Smooth muscle cell (in vitro differentiated cells): ENCODE measurements around the gene SKAP1. TPM values are rescaled to one million over a fixed set of nuclear protein-coding genes. Genes with fewer than 3 reads are reported as not detected.

Experiments used
- DNase-seq: peaks from one replicate; lab custom pipeline; 2025; ENCODE audit not compliant: unreplicated experiment; lab: John Stamatoyannopoulos, UW
- H2AFZ ChIP-seq: fragments of 200-600 bp; sonication (generic); 2 replicates; pipeline ENCODE4 v1.6.0; 2016; ENCODE audit warnings: antibody characterized with exemption, low read depth, mild to moderate bottlenecking
- H3F3A ChIP-seq: fragments of 200-600 bp; sonication (generic); 2 replicates; pipeline ENCODE4 v1.6.0; 2017; ENCODE audit warnings: antibody characterized with exemption, low read depth
- H3K27ac ChIP-seq: fragments of 200-600 bp; sonication (generic); 2 replicates; pipeline ENCODE4 v1.5.1; 2016; ENCODE audit warnings: low read depth, mild to moderate bottlenecking
- H3K27me3 ChIP-seq: fragments of 200-600 bp; sonication (generic); 2 replicates; pipeline ENCODE4 v1.6.1; 2016; ENCODE audit warnings: low read depth, mild to moderate bottlenecking
- H3K36me3 ChIP-seq: fragments of 200-600 bp; sonication (generic); 2 replicates; pipeline ENCODE4 v1.5.1; 2016; ENCODE audit warnings: low read depth
- H3K4me1 ChIP-seq: fragments of 200-600 bp; sonication (generic); 2 replicates; pipeline ENCODE4 v1.5.1; 2016; ENCODE audit warnings: low read depth
- H3K4me2 ChIP-seq: fragments of 200-600 bp; sonication (generic); 2 replicates; pipeline ENCODE4 v1.6.0; 2016; ENCODE audit warnings: mild to moderate bottlenecking
- H3K4me3 ChIP-seq: fragments of 200-600 bp; sonication (generic); 2 replicates; pipeline ENCODE4 v1.5.1; 2016; ENCODE audit warnings: mild to moderate bottlenecking
- H3K79me2 ChIP-seq: fragments of 200-600 bp; sonication (generic); 2 replicates; pipeline ENCODE4 v1.6.0; 2016; ENCODE audit warnings: low read depth, mild to moderate bottlenecking
- H3K9ac ChIP-seq: fragments of 200-600 bp; sonication (generic); 2 replicates; pipeline ENCODE4 v1.6.0; 2016; ENCODE audit warnings: low read depth
- H3K9me3 ChIP-seq: fragments of 200-600 bp; sonication (generic); replicated peaks from 2 replicates; pipeline ENCODE4 v1.5.1; 2016; ENCODE audit warnings: low read depth
- H4K20me1 ChIP-seq: fragments of 200-600 bp; sonication (generic); 2 replicates; pipeline ENCODE4 v1.6.0; 2016; ENCODE audit warnings: low read depth
- WGBS: methylation state at CpG from one replicate; pipeline ENCODE4 v1.1.7; 2016; ENCODE audit warnings: low lambda C conversion rate; 5-methylcytosine and 5-hydroxymethylcytosine counted together
- polyA plus RNA-seq: library from polyadenylated mRNA; unstranded; fragments of >200 nt; fragmentation: Nextera tagmentation; extraction: Ambion mirVana; gene quantifications from 2 replicates; pipeline ENCODE4 v1.2.1, GENCODE V29; 2016
- total RNA-seq: library from RNA; depleted of rRNA; stranded (reverse); fragments of >200 nt; gene quantifications from 2 replicates; pipeline ENCODE4 v1.2.3, GENCODE V29; 2014
- TF ChIP-seq, protein P1 (sequence below): fragments of 200-600 bp; sonication (generic); IDR thresholded peaks from 2 replicates; pipeline ENCODE4 v1.5.1; 2017; ENCODE audit warnings: borderline replicate concordance, mild to moderate bottlenecking, antibody characterized with exemption; ENCODE audit not compliant: insufficient read depth, poor library complexity, severe bottlenecking

The SKAP1 gene
- total and polyA plus RNA-seq, 2 experiments from 2014 or later: not detected

DNA sequence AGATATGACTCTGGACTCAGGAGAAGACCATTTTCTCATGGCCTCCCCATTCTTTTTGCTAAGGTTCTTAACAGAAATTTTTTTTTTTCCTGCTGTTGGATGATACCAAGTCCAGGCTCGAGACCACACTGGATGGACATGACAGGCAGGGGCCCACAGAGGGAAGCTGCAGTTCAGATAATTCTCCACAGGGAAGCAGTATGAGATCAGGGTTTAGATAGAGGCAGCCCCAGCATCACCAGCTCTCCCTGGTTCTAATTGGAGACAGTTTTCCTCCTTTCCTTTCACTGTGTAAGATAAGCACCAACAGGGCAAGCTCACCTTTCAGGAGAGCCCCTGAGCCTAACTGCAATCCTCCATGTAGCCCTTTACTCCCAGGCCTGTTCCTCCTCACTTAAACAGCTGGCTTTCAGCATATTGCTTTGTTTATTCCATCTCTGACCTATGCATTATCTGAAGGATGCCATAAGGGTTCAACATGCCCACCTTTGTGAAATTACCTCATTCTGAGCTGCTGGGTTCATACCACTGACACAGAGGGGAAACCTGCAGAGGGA is 214.4 kb downstream of the SKAP1 start:
- DNase-seq: no peak
- no peaks in the 10 kb centered on the region for H3K36me3 ChIP-seq
- H3K79me2 ChIP-seq: no peaks in the 10 kb centered on the region
- no peak overlapping the region for H3K4me2 ChIP-seq
- H3K4me3 ChIP-seq: no peak overlapping the region
- TF ChIP-seq, protein P1, sequence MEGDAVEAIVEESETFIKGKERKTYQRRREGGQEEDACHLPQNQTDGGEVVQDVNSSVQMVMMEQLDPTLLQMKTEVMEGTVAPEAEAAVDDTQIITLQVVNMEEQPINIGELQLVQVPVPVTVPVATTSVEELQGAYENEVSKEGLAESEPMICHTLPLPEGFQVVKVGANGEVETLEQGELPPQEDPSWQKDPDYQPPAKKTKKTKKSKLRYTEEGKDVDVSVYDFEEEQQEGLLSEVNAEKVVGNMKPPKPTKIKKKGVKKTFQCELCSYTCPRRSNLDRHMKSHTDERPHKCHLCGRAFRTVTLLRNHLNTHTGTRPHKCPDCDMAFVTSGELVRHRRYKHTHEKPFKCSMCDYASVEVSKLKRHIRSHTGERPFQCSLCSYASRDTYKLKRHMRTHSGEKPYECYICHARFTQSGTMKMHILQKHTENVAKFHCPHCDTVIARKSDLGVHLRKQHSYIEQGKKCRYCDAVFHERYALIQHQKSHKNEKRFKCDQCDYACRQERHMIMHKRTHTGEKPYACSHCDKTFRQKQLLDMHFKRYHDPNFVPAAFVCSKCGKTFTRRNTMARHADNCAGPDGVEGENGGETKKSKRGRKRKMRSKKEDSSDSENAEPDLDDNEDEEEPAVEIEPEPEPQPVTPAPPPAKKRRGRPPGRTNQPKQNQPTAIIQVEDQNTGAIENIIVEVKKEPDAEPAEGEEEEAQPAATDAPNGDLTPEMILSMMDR: peak; percentile 33
- H3F3A ChIP-seq: no peaks in the 10 kb centered on the region
- H3K9ac ChIP-seq: no peak overlapping the region
- H3K9me3 ChIP-seq: no peaks in the 10 kb centered on the region
- no peaks in the 10 kb centered on the region for H3K27me3 ChIP-seq
- no peaks in the 10 kb centered on the region for H4K20me1 ChIP-seq
- 31% methylated on average over 1 of the region's 1 CpG for WGBS
- no peak overlapping the region for H3K27ac ChIP-seq
- no peak overlapping the region for H2AFZ ChIP-seq
- H3K4me1 ChIP-seq: no peaks in the 10 kb centered on the region

GRCh38 chr17:48213797-48214196 is 216.2 kb downstream of the SKAP1 start:
- Histone ChIP-seq H3K27me3 (no peaks in the 10 kb centered on the region), H3K36me3 (no peaks in the 10 kb centered on the region), H3K9ac (no peak overlapping the region), H2AFZ (no peak overlapping the region), H3K27ac (no peak overlapping the region), H3F3A (no peaks in the 10 kb centered on the region), H3K4me1 (no peaks in the 10 kb centered on the region), H3K4me2 (no peak overlapping the region), H3K79me2 (no peaks in the 10 kb centered on the region), H3K4me3 (no peak overlapping the region), H4K20me1 (no peaks in the 10 kb centered on the region), H3K9me3 (no peaks in the 10 kb centered on the region)
- WGBS: 95% methylated on average over 2 of the region's 2 CpGs
- TF ChIP-seq, protein P1: no peak
- DNase-seq: no peak

DNA sequence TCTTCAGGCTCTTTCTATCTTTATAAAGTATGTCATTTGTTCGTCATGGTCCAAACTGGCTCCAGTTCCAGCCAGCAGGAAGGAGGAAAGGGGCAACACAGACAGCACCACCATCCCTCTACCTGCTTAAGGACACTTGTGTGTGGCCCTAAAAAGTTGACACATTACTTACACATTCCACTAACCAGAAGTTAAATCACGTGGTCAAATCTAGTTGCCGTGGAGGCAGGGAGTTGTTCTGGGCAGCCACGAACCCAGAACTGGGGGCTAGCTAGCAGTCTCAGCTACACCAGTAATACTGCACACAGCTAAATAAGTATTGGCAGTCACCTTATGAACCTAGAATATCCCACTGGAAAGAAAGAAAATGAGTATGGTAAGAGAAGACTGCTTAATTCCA is 218.2 kb downstream of the SKAP1 start:
- no peak overlapping the region for H3K4me2 ChIP-seq
- WGBS: 86% methylated on average over 4 of the region's 4 CpGs

DNA sequence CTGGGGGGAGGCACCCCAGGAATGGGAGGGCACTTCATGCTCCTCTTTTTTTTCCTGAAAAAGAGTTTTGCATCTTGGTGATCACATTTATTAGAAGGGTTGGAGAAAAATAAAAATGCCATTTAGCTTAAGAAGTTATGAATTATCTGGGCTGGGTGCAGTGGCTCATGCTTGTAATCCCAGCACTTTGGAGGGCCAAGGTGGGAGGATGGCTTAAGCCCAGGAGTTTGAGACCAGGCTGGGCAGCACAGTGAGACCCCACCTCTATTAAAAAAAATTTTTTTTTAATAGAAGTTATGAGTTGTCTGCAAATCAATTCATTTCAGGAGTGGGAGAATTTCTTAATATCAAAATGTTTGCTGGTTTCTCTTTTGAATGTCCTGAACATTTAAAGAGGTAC is 219.0 kb downstream of the SKAP1 start:
- no peak for DNase-seq
- no peaks in the 10 kb centered on the region for H3K9me3 ChIP-seq
- no peak overlapping the region for H2AFZ ChIP-seq
- no peak overlapping the region for H3K4me3 ChIP-seq
- no peaks in the 10 kb centered on the region for H3K4me1 ChIP-seq
- no peak overlapping the region for H3K27ac ChIP-seq
- H3K27me3 ChIP-seq: peaks cover 9% of the 10 kb centered on the region
- no peaks in the 10 kb centered on the region for H3K36me3 ChIP-seq
- no peaks in the 10 kb centered on the region for H3F3A ChIP-seq
- no peaks in the 10 kb centered on the region for H4K20me1 ChIP-seq
- H3K9ac ChIP-seq: no peak overlapping the region
- H3K4me2 ChIP-seq: no peak overlapping the region
- no peaks in the 10 kb centered on the region for H3K79me2 ChIP-seq
- TF ChIP-seq, protein P1: no peak

More for the DNA sequence above, 218.2 kb downstream of the SKAP1 start:
- Histone ChIP-seq H3F3A (no peaks in the 10 kb centered on the region), H2AFZ (no peak overlapping the region), H3K4me1 (no peaks in the 10 kb centered on the region), H3K4me3 (no peak overlapping the region), H3K9me3 (no peaks in the 10 kb centered on the region), H3K79me2 (no peaks in the 10 kb centered on the region), H3K27me3 (peaks cover 9% of the 10 kb centered on the region), H3K9ac (no peak overlapping the region), H4K20me1 (no peaks in the 10 kb centered on the region), H3K36me3 (no peaks in the 10 kb centered on the region), H3K27ac (no peak overlapping the region)
- no peak for DNase-seq
- TF ChIP-seq, protein P1: no peak
